ENCODE results near the gene SLC5A2.

Gene SLC5A2

GRCh38 chr16:31505483-31505882 lies 22.6 kb downstream of the SLC5A2 start:
- no peak overlapping the region for H2BK12ac ChIP-seq (ENCODE audit: low read length in 2 of 2)
- peaks cover 8 to 23% of the 10 kb centered on the region in 2 experiments for H3K36me3 ChIP-seq (ENCODE audit: control insufficient read depth in 1 of 2, insufficient read depth in 2 of 2, low read depth in 1 of 2, low read length in 2 of 2)
- no peak overlapping the region for H3K4ac ChIP-seq (ENCODE audit: low read depth in 1 of 2, low read length in 2 of 2)
- no peak overlapping the region for H2AFZ ChIP-seq (ENCODE audit: low read depth, low read length)
- H3K79me1 ChIP-seq (replicated peaks; ENCODE audit: low read length, poor library complexity, severe bottlenecking), result peaks cover 21% of the 10 kb centered on the region
- DNase-seq, result no peak
- H3K9ac ChIP-seq (ENCODE audit: low read length), result no peak overlapping the region
- no peak overlapping the region for H4K91ac ChIP-seq (ENCODE audit: low read length)
- no peak overlapping the region for H3K4me2 ChIP-seq (ENCODE audit: low read length, poor library complexity, severe bottlenecking)
- H3K4me3 ChIP-seq (ENCODE audit: insufficient read depth in 1 of 2, low read depth in 1 of 2, low read length in 2 of 2), result no peak overlapping the region
- H2BK5ac ChIP-seq (ENCODE audit: low read depth, low read length, poor library complexity, severe bottlenecking), result no peak overlapping the region
- no peak overlapping the region for H2AK5ac ChIP-seq (ENCODE audit: low read length, severe bottlenecking)
- H3K18ac ChIP-seq (ENCODE audit: low read depth in 1 of 2, low read length in 2 of 2), result no peak overlapping the region
- 96% methylated on average over 4 of the region's 4 CpGs for WGBS
- H3K14ac ChIP-seq (ENCODE audit: low read length in 2 of 2), result no peak overlapping the region
- no peaks in the 10 kb centered on the region for H3K27me3 ChIP-seq (ENCODE audit: control insufficient read depth in 1 of 2, insufficient read depth in 1 of 2, low read length in 2 of 2)
- no peaks in the 10 kb centered on the region for H3K9me3 ChIP-seq (ENCODE audit: control insufficient read depth, low read length)
- no peak overlapping the region for H2BK15ac ChIP-seq (ENCODE audit: low read depth, poor library complexity, severe bottlenecking)
- H4K8ac ChIP-seq (ENCODE audit: low read length), result no peak overlapping the region
- no peak overlapping the region for H2BK120ac ChIP-seq (ENCODE audit: low read depth, low read length)
- no peak overlapping the region for H3K23ac ChIP-seq (ENCODE audit: low read length in 2 of 2)
- H3K4me1 ChIP-seq (ENCODE audit: control insufficient read depth, insufficient read depth, low read depth, low read length), result peaks cover 6% of the 10 kb centered on the region
- no peak overlapping the region for H3K27ac ChIP-seq (ENCODE audit: low read length, poor library complexity, severe bottlenecking)

- Histone ChIP-seq H2AK5ac (ENCODE audit: low read length, severe bottlenecking) (peak overlapping the region; percentile 60), H2BK15ac (ENCODE audit: low read depth, poor library complexity, severe bottlenecking) (no peak overlapping the region), H3K14ac (ENCODE audit: low read length in 2 of 2) (peak overlapping the region; percentile 88 to 91), H3K4me1 (ENCODE audit: control insufficient read depth, insufficient read depth, low read depth, low read length) (peaks cover 4% of the 10 kb centered on the region), H3K23ac (ENCODE audit: low read length in 2 of 2) (peak overlapping the region in 1 of 2 experiments; percentile 94), H3K36me3 (ENCODE audit: control insufficient read depth in 1 of 2, insufficient read depth in 2 of 2, low read depth in 1 of 2, low read length in 2 of 2) (peaks cover 6 to 21% of the 10 kb centered on the region in 2 experiments), H3K4me2 (ENCODE audit: low read length, poor library complexity, severe bottlenecking) (peak overlapping the region; percentile 89), H4K91ac (ENCODE audit: low read length) (peak overlapping the region; percentile 36), H3K9me3 (ENCODE audit: control insufficient read depth, low read length) (peaks cover 2% of the 10 kb centered on the region), H3K9ac (ENCODE audit: low read length) (peak overlapping the region; percentile 98), H3K4ac (ENCODE audit: low read depth in 1 of 2, low read length in 2 of 2) (peak overlapping the region; percentile 94 to 98), H3K27me3 (ENCODE audit: control insufficient read depth in 1 of 2, insufficient read depth in 1 of 2, low read length in 2 of 2) (no peaks in the 10 kb centered on the region), H3K18ac (ENCODE audit: low read depth in 1 of 2, low read length in 2 of 2) (peak overlapping the region; percentile 86 to 98), H2BK120ac (ENCODE audit: low read depth, low read length) (peak overlapping the region; percentile 100), H2BK12ac (ENCODE audit: low read length in 2 of 2) (peak overlapping the region in 1 of 2 experiments; percentile 80), H3K79me1 (replicated peaks; ENCODE audit: low read length, poor library complexity, severe bottlenecking) (peaks cover 16% of the 10 kb centered on the region), H2BK5ac (ENCODE audit: low read depth, low read length, poor library complexity, severe bottlenecking) (no peak overlapping the region), H2AFZ (ENCODE audit: low read depth, low read length) (peak overlapping the region; percentile 68), H3K4me3 (ENCODE audit: insufficient read depth in 1 of 2, low read depth in 1 of 2, low read length in 2 of 2) (peak overlapping the region; percentile 94 to 97), H4K8ac (ENCODE audit: low read length) (no peak overlapping the region), H3K27ac (ENCODE audit: low read length, poor library complexity, severe bottlenecking) (peak overlapping the region; percentile 75)
- WGBS, result 2% methylated on average over 12 of the region's 12 CpGs
- DNase-seq, result no peak
These were observed 24.6 kb downstream of the SLC5A2 start for GRCh38 chr16:31507617-31507928.

GRCh38 chr16:31507929-31508705 lies 25.2 kb downstream of the SLC5A2 start, which contains the start of gene RUSF1:
Gene RUSF1, minus strand, starts transcription at chr16:31508391. Its CDS starts 18 bp downstream, at chr16:31508373.
- Histone ChIP-seq H3K4me2 (ENCODE audit: low read length, poor library complexity, severe bottlenecking) (peak within 1 kb of the TSS; percentile 89), H2AK5ac (ENCODE audit: low read length, severe bottlenecking) (peak within 1 kb of the TSS; percentile 90), H3K79me1 (replicated peaks; ENCODE audit: low read length, poor library complexity, severe bottlenecking) (peaks cover 16% of the 10 kb centered on the region), H2BK15ac (ENCODE audit: low read depth, poor library complexity, severe bottlenecking) (peak within 1 kb of the TSS; percentile 100), H3K9me3 (ENCODE audit: control insufficient read depth, low read length) (peaks cover 5% of the 10 kb centered on the region), H3K4ac (ENCODE audit: low read depth in 1 of 2, low read length in 2 of 2) (peak within 1 kb of the TSS; percentile 98 to 99), H4K91ac (ENCODE audit: low read length) (peak within 1 kb of the TSS; percentile 99), H2BK120ac (ENCODE audit: low read depth, low read length) (peak within 1 kb of the TSS; percentile 100), H3K36me3 (ENCODE audit: control insufficient read depth in 1 of 2, insufficient read depth in 2 of 2, low read depth in 1 of 2, low read length in 2 of 2) (peaks cover 6 to 21% of the 10 kb centered on the region in 2 experiments), H4K8ac (ENCODE audit: low read length) (peak within 1 kb of the TSS; percentile 99), H3K9ac (ENCODE audit: low read length) (peak within 1 kb of the TSS; percentile 98), H3K14ac (ENCODE audit: low read length in 2 of 2) (peak within 1 kb of the TSS; percentile 88 to 91), H3K27me3 (ENCODE audit: control insufficient read depth in 1 of 2, insufficient read depth in 1 of 2, low read length in 2 of 2) (no peaks in the 10 kb centered on the region), H3K4me1 (ENCODE audit: control insufficient read depth, insufficient read depth, low read depth, low read length) (peaks cover 4% of the 10 kb centered on the region), H2BK5ac (ENCODE audit: low read depth, low read length, poor library complexity, severe bottlenecking) (peak within 1 kb of the TSS; percentile 98), H2AFZ (ENCODE audit: low read depth, low read length) (peak within 1 kb of the TSS; percentile 89), H3K4me3 (ENCODE audit: insufficient read depth in 1 of 2, low read depth in 1 of 2, low read length in 2 of 2) (peak within 1 kb of the TSS; percentile 94 to 97), H3K27ac (ENCODE audit: low read length, poor library complexity, severe bottlenecking) (peak within 1 kb of the TSS; percentile 75), H3K18ac (ENCODE audit: low read depth in 1 of 2, low read length in 2 of 2) (peak within 1 kb of the TSS; percentile 98 to 99), H2BK12ac (ENCODE audit: low read length in 2 of 2) (peak within 1 kb of the TSS in 1 of 2 experiments; percentile 80), H3K23ac (ENCODE audit: low read length in 2 of 2) (peak within 1 kb of the TSS; percentile 94 to 100)
- peak; percentile 91 for DNase-seq
- under 1% methylated on average over 64 of the region's 65 CpGs for WGBS

GRCh38 chr16:31508706-31509195 lies 25.8 kb downstream of the SLC5A2 start:
- no peak for DNase-seq
- peak overlapping the region; percentile 94 to 97 for H3K4me3 ChIP-seq (ENCODE audit: insufficient read depth in 1 of 2, low read depth in 1 of 2, low read length in 2 of 2)
- no peak overlapping the region for H3K14ac ChIP-seq (ENCODE audit: low read length in 2 of 2)
- H4K8ac ChIP-seq (ENCODE audit: low read length), result peak overlapping the region; percentile 99
- no peak overlapping the region for H2BK15ac ChIP-seq (ENCODE audit: low read depth, poor library complexity, severe bottlenecking)
- H2AFZ ChIP-seq (ENCODE audit: low read depth, low read length), result peak overlapping the region; percentile 89
- peaks cover 6 to 21% of the 10 kb centered on the region in 2 experiments for H3K36me3 ChIP-seq (ENCODE audit: control insufficient read depth in 1 of 2, insufficient read depth in 2 of 2, low read depth in 1 of 2, low read length in 2 of 2)
- H2BK5ac ChIP-seq (ENCODE audit: low read depth, low read length, poor library complexity, severe bottlenecking), result peak overlapping the region; percentile 98
- H3K79me1 ChIP-seq (replicated peaks; ENCODE audit: low read length, poor library complexity, severe bottlenecking), result peaks cover 16% of the 10 kb centered on the region
- no peaks in the 10 kb centered on the region for H3K27me3 ChIP-seq (ENCODE audit: control insufficient read depth in 1 of 2, insufficient read depth in 1 of 2, low read length in 2 of 2)
- H4K91ac ChIP-seq (ENCODE audit: low read length), result no peak overlapping the region
- no peak overlapping the region for H2BK12ac ChIP-seq (ENCODE audit: low read length in 2 of 2)
- WGBS, result 61% methylated on average over 4 of the region's 6 CpGs
- peak overlapping the region in 1 of 2 experiments; percentile 100 for H3K23ac ChIP-seq (ENCODE audit: low read length in 2 of 2)
- peak overlapping the region; percentile 90 for H2AK5ac ChIP-seq (ENCODE audit: low read length, severe bottlenecking)
- H3K27ac ChIP-seq (ENCODE audit: low read length, poor library complexity, severe bottlenecking), result peak overlapping the region; percentile 73
- peak overlapping the region; percentile 98 for H3K18ac ChIP-seq (ENCODE audit: low read depth in 1 of 2, low read length in 2 of 2)
- peak overlapping the region; percentile 42 for H2BK120ac ChIP-seq (ENCODE audit: low read depth, low read length)
- peak overlapping the region; percentile 89 for H3K4me2 ChIP-seq (ENCODE audit: low read length, poor library complexity, severe bottlenecking)
- peak overlapping the region; percentile 98 for H3K9ac ChIP-seq (ENCODE audit: low read length)
- H3K9me3 ChIP-seq (ENCODE audit: control insufficient read depth, low read length), result peaks cover 5% of the 10 kb centered on the region
- peaks cover 4% of the 10 kb centered on the region for H3K4me1 ChIP-seq (ENCODE audit: control insufficient read depth, insufficient read depth, low read depth, low read length)
- peak overlapping the region; percentile 98 to 99 for H3K4ac ChIP-seq (ENCODE audit: low read depth in 1 of 2, low read length in 2 of 2)
